GM18498 (cell line): ENCODE results near the gene PCDHGB3.
A peak's percentile ranks its signal among the peaks of the same experiment; 100 is the strongest.

ENCODE experiments used
- ATAC-seq: cut with Tn5 transposase; IDR thresholded peaks from one replicate; pipeline ENCODE4 v1.9.1; 2021; ENCODE audit warnings: mild to moderate bottlenecking, moderate library complexity; ENCODE audit not compliant: unreplicated experiment

Gene PCDHGB3

DNA sequence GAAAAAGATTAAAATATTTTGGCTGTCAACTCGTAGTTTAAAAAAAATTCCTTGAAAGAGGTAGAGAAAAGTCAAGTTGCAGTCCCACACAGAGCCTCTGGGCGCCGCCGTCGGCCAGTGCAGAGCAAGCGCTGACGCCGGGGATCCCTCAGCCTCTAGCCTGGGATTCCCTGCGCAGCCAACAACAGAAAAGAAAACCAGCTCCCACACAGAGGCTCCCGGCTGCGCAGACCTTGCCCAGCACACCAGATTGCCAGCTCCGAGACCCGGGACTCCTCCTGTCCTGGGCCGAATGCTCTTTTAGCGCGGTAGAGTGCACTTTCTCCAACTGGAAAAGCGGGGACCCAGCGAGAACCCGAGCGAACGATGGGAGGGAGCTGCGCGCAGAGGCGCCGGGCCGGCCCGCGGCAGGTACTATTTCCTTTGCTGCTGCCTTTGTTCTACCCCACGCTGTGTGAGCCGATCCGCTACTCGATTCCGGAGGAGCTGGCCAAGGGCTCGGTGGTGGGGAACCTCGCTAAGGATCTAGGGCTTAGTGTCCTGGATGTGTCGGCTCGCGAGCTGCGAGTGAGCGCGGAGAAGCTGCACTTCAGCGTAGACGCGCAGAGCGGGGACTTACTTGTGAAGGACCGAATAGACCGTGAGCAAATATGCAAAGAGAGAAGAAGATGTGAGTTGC, 47.6 kb downstream of the PCDHGB3 start, which contains the start of gene PCDHGB7:
PCDHGB7 (plus strand) TSS at position 184 of the 679 bp plus-strand sequence; CDS start at position 367, 183 bp downstream.
- peak; percentile 68 for ATAC-seq

DNA sequence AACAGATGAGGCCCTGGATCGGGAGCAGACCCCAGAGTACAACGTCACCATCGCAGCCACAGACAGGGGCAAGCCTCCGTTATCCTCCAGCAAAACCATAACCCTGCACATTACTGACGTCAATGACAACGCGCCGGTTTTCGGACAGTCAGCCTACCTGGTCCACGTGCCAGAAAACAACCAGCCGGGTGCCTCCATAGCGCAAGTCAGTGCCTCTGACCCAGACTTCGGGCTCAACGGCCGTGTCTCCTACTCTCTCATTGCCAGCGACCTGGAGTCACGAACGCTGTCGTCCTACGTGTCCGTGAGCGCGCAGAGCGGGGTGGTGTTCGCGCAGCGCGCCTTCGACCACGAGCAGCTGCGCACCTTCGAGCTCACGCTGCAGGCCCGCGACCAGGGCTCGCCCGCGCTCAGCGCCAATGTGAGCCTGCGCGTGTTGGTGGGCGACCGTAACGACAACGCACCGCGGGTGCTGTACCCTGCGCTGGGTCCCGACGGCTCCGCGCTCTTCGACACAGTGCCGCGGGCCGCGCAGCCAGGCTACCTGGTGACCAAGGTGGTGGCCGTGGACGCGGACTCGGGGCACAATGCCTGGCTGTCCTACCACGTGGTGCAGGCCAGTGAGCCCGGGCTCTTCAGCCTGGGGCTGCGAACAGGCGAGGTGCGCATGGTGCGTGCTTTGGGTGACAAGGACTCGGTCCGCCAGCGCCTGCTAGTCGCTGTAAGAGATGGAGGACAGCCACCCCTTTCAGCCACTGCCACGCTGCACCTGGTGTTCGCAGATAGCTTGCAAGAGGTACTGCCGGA, 49.2 kb downstream of the PCDHGB3 start:
- no peak for ATAC-seq

DNA sequence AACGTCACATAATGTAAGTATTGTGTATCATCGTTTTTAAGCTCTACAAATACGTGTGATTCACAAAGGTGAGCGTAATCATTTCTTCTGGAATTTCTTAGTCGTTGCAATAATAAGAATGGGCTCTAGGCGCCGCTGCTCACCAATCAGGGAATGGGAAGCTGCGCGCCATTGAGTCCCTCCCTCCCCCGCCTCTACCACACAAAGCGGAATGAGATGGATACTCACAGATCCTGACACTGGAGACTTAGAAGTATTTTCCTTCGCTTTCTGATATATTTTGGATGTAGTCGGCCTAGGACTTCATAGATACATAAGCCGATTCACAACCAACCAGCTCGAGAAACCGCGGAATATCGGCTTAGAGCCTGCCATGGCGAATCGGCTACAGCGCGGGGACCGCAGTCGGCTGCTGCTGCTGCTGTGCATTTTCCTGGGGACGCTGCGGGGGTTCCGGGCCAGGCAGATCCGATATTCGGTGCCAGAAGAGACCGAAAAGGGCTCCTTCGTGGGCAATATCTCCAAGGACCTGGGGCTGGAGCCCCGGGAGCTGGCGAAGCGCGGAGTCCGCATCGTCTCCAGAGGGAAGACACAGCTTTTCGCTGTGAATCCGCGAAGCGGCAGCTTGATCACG, 50.9 kb downstream of the PCDHGB3 start, which contains the start of gene PCDHGA11:
PCDHGA11 (plus strand) TSS at position 197 of the 634 bp plus-strand sequence; CDS start at position 374, 177 bp downstream.
- ATAC-seq: peak; percentile 65

DNA sequence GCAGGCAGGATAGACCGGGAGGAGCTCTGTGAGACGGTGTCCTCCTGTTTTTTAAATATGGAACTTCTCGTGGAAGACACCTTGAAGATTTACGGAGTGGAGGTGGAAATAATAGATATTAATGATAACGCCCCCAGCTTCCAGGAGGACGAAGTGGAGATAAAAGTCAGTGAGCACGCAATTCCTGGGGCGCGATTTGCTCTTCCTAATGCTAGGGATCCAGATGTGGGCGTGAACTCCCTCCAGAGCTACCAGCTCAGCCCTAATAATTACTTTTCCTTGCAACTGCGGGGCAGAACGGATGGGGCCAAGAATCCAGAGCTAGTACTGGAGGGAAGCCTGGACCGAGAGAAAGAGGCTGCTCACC, 51.4 kb downstream of the PCDHGB3 start:
- ATAC-seq: no peak
